Nephron progenitor cell (in vitro differentiated cells): Measurements from ENCODE around the gene EPHA4.

Experiments
- DNase-seq: peaks from one replicate; pipeline ENCODE4 v3.0.0; 2021
- H3K27ac Mint-ChIP-seq: 2 replicates; pipeline ENCODE4 v1.8.0; 2021; ENCODE audit warnings: mild to moderate bottlenecking, moderate library complexity, mixed read lengths
- H3K27me3 Mint-ChIP-seq: 2 replicates; pipeline ENCODE4 v1.8.0; 2021; ENCODE audit warnings: mild to moderate bottlenecking, low read depth, mixed read lengths; ENCODE audit not compliant: poor library complexity
- H3K36me3 Mint-ChIP-seq: 2 replicates; pipeline ENCODE4 v1.8.0; 2021; ENCODE audit warnings: low read depth, mixed read lengths
- H3K4me1 Mint-ChIP-seq: 2 replicates; pipeline ENCODE4 v1.8.0; 2021; ENCODE audit warnings: mixed read lengths
- H3K4me3 Mint-ChIP-seq: 2 replicates; pipeline ENCODE4 v1.8.0; 2021; ENCODE audit warnings: mild to moderate bottlenecking, moderate library complexity, mixed read lengths
- H3K9me3 Mint-ChIP-seq: 2 replicates; pipeline ENCODE4 v1.8.0; 2021; ENCODE audit warnings: mild to moderate bottlenecking, moderate library complexity, mixed read lengths
- CTCF ChIP-seq: fragments of 200-600 bp; sonication (generic); IDR thresholded peaks from 2 replicates; pipeline ENCODE4 v1.5.0; 2021; ENCODE audit warnings: antibody characterized with exemption

EPHA4 gene

DNA sequence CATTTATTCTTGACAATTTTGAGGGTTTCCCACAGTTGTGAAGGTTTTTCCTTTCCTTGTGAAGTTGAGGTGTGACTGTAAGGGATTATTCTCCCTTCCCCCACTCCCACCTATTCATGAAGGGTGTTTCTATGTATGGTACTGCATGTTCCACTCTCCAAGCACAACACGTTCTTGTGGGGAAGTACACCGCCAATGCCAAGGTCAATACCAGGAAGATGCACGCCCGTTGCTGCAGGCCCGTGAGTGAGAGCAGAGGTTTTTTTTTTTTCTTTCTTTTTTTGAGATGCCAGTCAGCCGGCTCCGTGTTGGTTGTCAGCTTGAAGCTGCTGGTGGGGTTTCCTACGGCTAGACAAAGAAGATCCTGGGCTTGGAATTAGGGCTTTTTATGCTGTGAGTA lies 38.6 kb upstream of the EPHA4 start:
- H3K36me3 Mint-ChIP-seq = no peaks in the 10 kb centered on the region
- H3K4me3 Mint-ChIP-seq = no peak overlapping the region
- H3K9me3 Mint-ChIP-seq = no peaks in the 10 kb centered on the region
- no peak for TF ChIP-seq CTCF
- no peak overlapping the region for H3K27ac Mint-ChIP-seq
- no peak for DNase-seq
- H3K27me3 Mint-ChIP-seq = peaks cover 6% of the 10 kb centered on the region
- peaks cover 18% of the 10 kb centered on the region for H3K4me1 Mint-ChIP-seq

DNA sequence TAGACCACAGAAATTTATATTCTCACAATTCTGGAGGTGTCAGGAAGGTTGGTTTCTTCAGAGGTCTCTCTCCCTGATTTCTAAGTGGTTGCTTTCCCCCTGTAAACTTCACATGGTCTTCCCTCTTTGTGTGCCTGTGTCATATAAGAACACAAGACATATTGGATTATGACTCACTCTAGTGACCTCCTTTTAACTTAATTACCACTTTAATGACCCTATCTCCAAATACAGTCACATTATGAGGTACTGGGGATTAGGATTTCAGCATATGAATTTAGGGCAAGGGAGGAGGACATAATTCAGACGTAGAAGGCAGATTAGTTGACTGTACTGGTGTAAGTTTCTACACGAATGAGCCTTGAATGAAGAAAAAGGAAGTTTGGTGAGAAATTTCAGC lies 38.2 kb upstream of the EPHA4 start:
- no peak for DNase-seq
- Mint-ChIP-seq H3K4me1 (peaks cover 18% of the 10 kb centered on the region), H3K27me3 (peaks cover 6% of the 10 kb centered on the region), H3K27ac (no peak overlapping the region), H3K36me3 (no peaks in the 10 kb centered on the region), H3K4me3 (no peak overlapping the region), H3K9me3 (no peaks in the 10 kb centered on the region)
- no peak for TF ChIP-seq CTCF

DNA sequence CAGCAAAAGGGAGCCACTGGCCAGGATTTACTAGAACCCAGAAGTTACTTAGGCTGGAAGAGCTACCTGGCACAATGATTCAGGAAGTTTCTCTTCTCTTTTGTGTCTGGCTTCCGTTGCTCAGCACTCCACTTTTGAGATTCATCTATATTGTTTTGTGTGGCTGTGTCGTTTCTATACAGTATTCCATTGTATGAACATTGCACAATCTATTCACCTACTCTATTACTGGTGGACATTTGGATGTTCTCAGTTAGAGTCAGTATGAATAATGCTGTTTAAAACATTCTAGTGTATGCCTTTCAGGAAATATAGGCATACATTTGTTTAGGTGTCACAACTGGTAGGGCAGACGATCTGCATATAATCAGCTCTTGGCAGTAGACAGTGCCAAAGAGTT lies 36.3 kb upstream of the EPHA4 start:
- Mint-ChIP-seq H3K27ac (no peak overlapping the region), H3K4me1 (peaks cover 18% of the 10 kb centered on the region), H3K9me3 (no peaks in the 10 kb centered on the region), H3K36me3 (no peaks in the 10 kb centered on the region), H3K27me3 (peaks cover 10% of the 10 kb centered on the region), H3K4me3 (no peak overlapping the region)
- no peak for DNase-seq
- no peak for TF ChIP-seq CTCF

DNA sequence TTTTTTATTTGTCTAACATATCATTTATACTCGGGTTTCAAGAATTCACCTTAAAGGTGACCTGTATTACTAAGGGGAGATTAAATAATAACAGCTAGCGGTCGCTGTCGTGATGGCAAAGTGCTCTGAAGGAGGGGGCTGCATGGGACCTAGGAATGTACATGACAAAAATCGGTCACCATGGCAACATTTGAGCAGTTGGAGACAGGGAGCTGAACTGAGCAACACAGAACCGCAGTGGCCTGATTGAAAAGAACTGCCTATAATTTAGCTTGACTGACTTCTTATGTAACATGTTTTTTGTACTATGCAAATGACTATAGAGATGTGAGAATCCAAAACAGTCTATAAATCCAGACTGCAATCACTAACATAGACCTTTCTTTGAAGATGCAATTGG lies 34.3 kb upstream of the EPHA4 start:
- H3K4me1 Mint-ChIP-seq = peaks cover 18% of the 10 kb centered on the region
- H3K27me3 Mint-ChIP-seq = peaks cover 7% of the 10 kb centered on the region
- DNase-seq = peak; percentile 11
- no peak overlapping the region for H3K4me3 Mint-ChIP-seq
- TF ChIP-seq CTCF = no peak
- no peaks in the 10 kb centered on the region for H3K36me3 Mint-ChIP-seq
- no peak overlapping the region for H3K27ac Mint-ChIP-seq
- no peaks in the 10 kb centered on the region for H3K9me3 Mint-ChIP-seq

- H3K27ac Mint-ChIP-seq = no peak overlapping the region
These were observed 33.7 kb upstream of the EPHA4 start for GRCh38 chr2:221605751-221606240.

More at GRCh38 chr2:221605751-221606240, 33.7 kb upstream of the EPHA4 start:
- Mint-ChIP-seq H3K4me1 (peaks cover 14% of the 10 kb centered on the region), H3K27me3 (peaks cover 4% of the 10 kb centered on the region), H3K36me3 (no peaks in the 10 kb centered on the region), H3K9me3 (no peaks in the 10 kb centered on the region), H3K4me3 (no peak overlapping the region)
- DNase-seq = no peak
- TF ChIP-seq CTCF = no peak
